ENCODE data around the gene S100A6.
A peak's percentile ranks its signal among the peaks of the same experiment; 100 is the strongest.

DNA sequence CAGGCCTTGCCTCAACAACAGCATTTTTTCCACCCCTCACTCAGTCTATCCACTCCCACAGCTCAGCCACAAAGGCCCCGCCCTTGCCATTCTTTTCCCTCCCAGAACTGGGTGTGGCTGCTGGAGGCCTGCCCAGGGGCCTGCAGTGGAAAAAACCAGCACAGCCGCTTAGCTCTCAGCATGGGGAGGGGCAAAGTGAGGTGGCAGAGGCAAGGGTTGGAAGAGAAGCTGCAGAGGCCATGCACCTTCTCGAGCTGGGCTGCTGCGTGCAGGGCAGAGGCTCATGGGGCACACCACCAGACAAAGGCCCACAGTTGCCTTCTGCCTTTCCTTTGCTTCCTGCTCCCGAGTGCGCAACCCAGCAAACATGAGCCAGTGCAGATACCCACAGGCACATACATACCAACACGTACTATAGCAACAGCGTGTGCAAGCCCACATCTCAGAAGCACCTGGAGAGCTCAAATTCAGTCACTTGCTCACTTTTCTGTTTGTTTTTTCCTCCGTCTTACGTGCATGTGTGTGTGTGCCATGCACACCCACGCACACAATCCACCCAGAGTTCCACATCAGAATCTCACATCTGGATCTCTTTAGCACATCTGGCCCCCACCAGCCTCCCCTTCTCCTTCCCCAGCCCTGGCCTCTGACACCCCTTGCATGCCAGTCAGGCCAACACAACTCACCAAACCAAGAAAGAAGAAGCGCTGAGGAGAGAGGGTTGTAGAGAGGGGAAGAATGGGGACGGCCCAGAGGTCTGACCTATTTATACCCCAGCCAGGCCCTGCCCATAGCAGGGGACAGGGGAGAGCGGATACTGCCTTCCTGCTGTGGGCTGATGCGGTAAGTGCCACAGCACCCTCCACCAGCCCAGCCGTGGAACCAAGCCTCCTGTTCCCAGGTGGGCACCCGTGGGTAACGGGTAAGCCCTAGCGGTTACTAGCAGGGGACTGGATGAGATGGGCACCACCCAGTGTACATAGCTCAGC lies 9.6 kb upstream of the S100A6 start, which contains the start of gene S100A4:
- no peak for TF ChIP-seq EP300 (IDR thresholded peaks at IDR 0.05)
- peak; percentile 53 for TF ChIP-seq POLR2AphosphoS5 (IDR thresholded peaks at IDR 0.05)
- TF ChIP-seq, protein P1, sequence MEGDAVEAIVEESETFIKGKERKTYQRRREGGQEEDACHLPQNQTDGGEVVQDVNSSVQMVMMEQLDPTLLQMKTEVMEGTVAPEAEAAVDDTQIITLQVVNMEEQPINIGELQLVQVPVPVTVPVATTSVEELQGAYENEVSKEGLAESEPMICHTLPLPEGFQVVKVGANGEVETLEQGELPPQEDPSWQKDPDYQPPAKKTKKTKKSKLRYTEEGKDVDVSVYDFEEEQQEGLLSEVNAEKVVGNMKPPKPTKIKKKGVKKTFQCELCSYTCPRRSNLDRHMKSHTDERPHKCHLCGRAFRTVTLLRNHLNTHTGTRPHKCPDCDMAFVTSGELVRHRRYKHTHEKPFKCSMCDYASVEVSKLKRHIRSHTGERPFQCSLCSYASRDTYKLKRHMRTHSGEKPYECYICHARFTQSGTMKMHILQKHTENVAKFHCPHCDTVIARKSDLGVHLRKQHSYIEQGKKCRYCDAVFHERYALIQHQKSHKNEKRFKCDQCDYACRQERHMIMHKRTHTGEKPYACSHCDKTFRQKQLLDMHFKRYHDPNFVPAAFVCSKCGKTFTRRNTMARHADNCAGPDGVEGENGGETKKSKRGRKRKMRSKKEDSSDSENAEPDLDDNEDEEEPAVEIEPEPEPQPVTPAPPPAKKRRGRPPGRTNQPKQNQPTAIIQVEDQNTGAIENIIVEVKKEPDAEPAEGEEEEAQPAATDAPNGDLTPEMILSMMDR (IDR thresholded peaks at IDR 0.05) = no peak

All from gastroesophageal sphincter (tissue), 3 donors.